HG03103 (cell line): ENCODE measurements around the gene PCCA.
"Not testable (repeated sequence)": the region's sequence is repeated elsewhere in the genome, so short reads cannot be mapped to it uniquely, and the experiment has no call there.

Experiments used
- ATAC-seq: cut with Tn5 transposase; IDR thresholded peaks from one replicate; pipeline ENCODE4 v1.9.1; 2021; ENCODE audit warnings: low read depth; ENCODE audit not compliant: unreplicated experiment

The PCCA gene

DNA sequence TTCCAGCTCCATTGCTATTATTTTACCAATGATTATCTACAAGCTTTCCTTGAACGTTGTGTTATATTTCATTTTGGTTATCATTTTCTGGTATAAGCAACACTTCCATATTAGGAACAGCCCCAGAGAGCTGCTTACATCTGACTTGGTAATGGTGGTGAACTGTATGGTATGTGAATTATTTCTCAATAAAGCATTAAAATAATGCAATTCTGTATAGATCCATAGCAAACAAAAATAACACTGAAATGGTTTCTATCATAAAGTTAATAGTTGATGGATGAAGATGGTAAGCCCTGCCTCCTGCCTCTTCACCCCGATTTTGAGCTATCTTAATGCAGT is 472.2 kb downstream of the PCCA start:
- ATAC-seq, result no peak

GRCh38 chr13:100561599-100562204 is 472.8 kb downstream of the PCCA start:
- ATAC-seq, result no peak

GRCh38 chr13:100563779-100564178 is 474.9 kb downstream of the PCCA start:
- ATAC-seq, result no peak

GRCh38 chr13:100564444-100565223 is 475.7 kb downstream of the PCCA start:
- ATAC-seq, result no peak

DNA sequence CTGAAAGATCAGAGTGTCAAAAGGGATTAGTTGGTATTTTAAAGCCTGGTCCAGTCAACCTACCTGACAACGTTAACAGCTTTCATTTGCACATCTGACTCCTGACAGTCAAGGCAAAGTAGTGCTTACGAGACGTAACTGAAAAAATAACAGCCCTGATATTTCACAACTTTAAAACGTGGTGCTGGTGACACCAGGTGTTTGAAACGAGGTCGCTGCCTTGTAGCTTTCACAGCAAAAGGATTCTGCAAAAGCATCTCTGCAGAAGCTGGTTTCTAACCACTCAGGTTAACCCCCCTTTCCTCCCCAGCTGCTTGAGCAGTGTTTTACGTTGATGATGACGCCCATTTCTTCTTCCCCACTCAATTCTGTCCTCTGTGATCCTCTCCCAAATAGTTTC is 476.4 kb downstream of the PCCA start:
- no peak for ATAC-seq

GRCh38 chr13:100566543-100566942 is 477.6 kb downstream of the PCCA start:
- no peak for ATAC-seq

DNA sequence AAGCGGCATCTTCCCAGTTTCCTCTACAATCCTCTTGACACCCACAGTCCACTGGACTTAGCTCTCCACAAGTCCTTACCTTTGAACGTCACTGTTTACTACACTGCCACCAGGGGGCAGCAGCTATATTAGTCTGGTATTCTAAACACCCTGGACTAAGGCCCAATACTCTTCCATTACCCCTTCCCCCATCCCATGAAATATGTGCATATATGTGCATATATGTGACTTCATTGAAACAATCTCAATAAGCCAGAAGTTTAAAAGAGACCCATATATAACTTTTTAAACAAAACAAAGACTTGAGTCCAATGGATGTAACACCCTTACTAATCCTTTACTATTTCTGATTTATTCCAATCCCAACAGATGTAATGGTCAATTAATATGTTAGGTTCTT is 484.2 kb downstream of the PCCA start:
- ATAC-seq, result peak; percentile 96

DNA sequence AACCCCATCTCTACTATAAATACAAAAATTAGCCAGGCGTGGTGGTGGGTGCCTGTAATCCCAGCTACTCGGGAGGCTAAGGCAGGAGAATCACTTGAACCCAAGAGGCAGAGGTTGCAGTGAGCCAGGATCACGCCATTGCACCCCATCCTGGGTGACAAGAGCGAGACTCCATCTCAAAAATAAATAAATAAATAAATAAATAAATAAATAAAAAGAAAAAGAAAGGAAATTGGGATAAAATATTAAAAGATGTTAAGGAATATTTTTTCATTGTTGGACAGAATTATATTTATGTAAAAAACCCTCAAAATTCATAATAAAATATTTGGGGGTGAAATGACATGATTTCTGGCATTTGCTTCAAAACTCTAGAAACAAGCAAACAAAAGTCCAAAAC is 488.3 kb downstream of the PCCA start:
- not testable (repeated sequence) for ATAC-seq
